SU-DHL-6 (cell line): Measurements from ENCODE around the gene PIK3R1.

ENCODE experiments used
- EZH2phosphoT487 ChIP-seq: fragments of 200-600 bp; sonication (generic), shearing (Covaris generic); conservative IDR thresholded peaks from 2 replicates; pipeline ENCODE4 v1.6.1; 2018; ENCODE audit warnings: mild to moderate bottlenecking, antibody characterized with exemption, low read length, moderate library complexity, mixed read lengths
- TF ChIP-seq, protein P1 (sequence below): fragments of 200-600 bp; sonication (generic); IDR thresholded peaks from one replicate; pipeline ENCODE4 v1.5.1; 2017; ENCODE audit warnings: antibody characterized with exemption, mild to moderate bottlenecking, low read length, moderate library complexity; ENCODE audit not compliant: insufficient read depth, poor library complexity, severe bottlenecking

GRCh38 chr5:68267066-68267465, 51.5 kb downstream of the PIK3R1 start:
- TF ChIP-seq, protein P1, sequence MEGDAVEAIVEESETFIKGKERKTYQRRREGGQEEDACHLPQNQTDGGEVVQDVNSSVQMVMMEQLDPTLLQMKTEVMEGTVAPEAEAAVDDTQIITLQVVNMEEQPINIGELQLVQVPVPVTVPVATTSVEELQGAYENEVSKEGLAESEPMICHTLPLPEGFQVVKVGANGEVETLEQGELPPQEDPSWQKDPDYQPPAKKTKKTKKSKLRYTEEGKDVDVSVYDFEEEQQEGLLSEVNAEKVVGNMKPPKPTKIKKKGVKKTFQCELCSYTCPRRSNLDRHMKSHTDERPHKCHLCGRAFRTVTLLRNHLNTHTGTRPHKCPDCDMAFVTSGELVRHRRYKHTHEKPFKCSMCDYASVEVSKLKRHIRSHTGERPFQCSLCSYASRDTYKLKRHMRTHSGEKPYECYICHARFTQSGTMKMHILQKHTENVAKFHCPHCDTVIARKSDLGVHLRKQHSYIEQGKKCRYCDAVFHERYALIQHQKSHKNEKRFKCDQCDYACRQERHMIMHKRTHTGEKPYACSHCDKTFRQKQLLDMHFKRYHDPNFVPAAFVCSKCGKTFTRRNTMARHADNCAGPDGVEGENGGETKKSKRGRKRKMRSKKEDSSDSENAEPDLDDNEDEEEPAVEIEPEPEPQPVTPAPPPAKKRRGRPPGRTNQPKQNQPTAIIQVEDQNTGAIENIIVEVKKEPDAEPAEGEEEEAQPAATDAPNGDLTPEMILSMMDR: no peak
- no peak for TF ChIP-seq EZH2phosphoT487
